ENCODE results near the gene FHDC1.

FHDC1 gene

DNA sequence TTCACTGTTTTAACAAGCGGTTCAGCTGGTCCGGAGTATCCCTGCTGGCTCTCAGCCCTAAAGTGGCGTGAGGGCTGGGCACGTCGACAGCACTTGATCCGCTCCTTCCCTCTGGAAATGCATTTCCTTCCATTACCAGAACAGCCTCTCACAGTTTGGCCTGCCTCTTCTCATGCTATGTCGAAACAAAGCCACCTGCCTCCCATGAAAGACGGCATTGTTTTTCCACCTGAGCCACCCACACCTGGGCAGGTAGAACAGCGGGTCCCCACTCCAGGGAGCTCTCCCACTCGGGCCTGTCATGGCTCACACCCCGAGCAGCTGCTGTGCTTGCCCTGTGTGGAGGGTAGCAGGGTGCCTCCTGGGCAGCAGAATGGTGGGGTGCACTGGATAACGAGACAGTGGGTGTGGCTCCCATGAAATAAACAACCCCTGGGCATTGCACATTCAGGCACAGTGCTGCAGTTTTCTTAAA is 86.2 kb downstream of the FHDC1 start:
- H3K4me3 ChIP-seq (ENCODE audit: low read depth, low read length), result no peak overlapping the region
- TF ChIP-seq, protein P1, sequence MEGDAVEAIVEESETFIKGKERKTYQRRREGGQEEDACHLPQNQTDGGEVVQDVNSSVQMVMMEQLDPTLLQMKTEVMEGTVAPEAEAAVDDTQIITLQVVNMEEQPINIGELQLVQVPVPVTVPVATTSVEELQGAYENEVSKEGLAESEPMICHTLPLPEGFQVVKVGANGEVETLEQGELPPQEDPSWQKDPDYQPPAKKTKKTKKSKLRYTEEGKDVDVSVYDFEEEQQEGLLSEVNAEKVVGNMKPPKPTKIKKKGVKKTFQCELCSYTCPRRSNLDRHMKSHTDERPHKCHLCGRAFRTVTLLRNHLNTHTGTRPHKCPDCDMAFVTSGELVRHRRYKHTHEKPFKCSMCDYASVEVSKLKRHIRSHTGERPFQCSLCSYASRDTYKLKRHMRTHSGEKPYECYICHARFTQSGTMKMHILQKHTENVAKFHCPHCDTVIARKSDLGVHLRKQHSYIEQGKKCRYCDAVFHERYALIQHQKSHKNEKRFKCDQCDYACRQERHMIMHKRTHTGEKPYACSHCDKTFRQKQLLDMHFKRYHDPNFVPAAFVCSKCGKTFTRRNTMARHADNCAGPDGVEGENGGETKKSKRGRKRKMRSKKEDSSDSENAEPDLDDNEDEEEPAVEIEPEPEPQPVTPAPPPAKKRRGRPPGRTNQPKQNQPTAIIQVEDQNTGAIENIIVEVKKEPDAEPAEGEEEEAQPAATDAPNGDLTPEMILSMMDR (IDR thresholded peaks at IDR 0.05; ENCODE audit: borderline replicate concordance, insufficient read depth, low read depth, low read length), result no peak

DNA sequence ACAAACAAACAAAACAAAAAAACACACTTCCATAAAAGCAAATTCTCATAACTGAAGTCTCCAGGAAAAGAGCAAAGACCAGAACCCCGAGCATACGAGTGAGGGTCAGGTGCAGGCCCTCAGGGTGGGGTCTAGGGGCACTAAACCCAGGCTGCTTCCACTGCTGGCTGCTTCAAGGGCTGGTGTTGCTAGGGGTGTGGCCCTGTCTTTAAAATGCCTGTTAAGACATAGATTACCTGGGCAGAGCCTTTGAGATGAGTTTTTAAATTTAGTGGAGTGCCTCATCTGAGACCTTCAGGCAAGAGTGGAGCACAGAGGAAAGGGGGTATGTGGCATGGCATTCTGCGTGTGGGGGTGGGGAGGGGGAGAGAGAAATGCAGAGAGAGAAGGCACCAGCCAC is 87.0 kb downstream of the FHDC1 start:
- TF ChIP-seq, protein P1 (IDR thresholded peaks at IDR 0.05; ENCODE audit: borderline replicate concordance, insufficient read depth, low read depth, low read length), result no peak
- H3K4me3 ChIP-seq (ENCODE audit: low read depth, low read length), result no peak overlapping the region

DNA sequence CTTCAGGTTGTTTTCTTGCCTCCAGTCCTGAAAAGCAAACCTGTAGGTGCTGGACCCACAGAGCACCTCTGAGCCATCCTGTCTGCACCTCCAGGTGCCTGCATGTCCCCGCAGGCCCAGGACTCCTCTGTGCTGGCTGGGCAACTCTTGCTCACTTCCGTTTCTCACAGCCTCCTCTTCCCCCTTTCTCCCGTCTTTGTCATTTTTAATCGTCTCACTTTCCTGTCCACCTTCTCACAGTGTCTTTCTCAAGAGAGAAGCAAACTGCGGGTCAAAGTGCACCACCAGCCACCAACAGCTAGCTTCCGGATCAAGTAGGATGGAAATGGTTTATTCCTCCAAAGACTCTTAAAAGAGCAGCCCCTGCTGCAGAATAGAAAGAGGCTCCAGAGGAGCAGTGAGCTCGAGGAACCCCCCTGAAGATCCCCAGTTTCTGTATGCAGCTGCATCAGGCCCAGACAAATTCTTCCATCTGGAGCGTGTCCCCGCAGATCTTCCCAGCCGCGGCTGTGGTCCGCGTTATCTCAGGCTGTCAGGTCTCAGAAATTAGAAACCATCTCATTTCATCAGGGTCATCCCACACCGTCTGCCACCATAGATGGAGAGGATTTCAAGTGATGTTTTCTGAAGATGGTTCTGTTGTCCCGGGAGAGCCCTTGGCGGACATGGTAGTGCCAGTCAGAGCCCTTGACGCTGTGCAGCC is 87.7 kb downstream of the FHDC1 start:
- TF ChIP-seq, protein P1 (IDR thresholded peaks at IDR 0.05; ENCODE audit: borderline replicate concordance, insufficient read depth, low read depth, low read length), result no peak
- no peak overlapping the region for H3K4me3 ChIP-seq (ENCODE audit: low read depth, low read length)

DNA sequence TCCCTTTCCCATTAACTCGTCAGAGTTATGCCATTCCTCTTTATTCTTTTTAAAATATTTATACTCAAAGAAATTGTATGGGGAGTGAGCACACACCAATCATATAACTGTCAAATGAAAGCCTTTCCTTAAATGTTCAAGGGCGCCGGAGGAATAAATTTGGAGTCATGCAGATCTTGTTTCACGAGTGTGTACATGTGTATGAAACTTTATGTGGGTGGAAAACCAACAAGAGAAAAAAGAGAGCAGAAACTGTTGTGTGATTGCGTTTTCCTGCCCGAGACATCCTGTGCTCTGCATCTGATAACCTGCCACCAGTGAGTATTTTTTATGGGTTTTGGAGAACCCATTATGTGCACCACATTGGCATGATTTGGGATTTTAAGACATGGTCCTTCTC is 88.3 kb downstream of the FHDC1 start:
- TF ChIP-seq, protein P1 (IDR thresholded peaks at IDR 0.05; ENCODE audit: borderline replicate concordance, insufficient read depth, low read depth, low read length), result no peak
- no peak overlapping the region for H3K4me3 ChIP-seq (ENCODE audit: low read depth, low read length)

DNA sequence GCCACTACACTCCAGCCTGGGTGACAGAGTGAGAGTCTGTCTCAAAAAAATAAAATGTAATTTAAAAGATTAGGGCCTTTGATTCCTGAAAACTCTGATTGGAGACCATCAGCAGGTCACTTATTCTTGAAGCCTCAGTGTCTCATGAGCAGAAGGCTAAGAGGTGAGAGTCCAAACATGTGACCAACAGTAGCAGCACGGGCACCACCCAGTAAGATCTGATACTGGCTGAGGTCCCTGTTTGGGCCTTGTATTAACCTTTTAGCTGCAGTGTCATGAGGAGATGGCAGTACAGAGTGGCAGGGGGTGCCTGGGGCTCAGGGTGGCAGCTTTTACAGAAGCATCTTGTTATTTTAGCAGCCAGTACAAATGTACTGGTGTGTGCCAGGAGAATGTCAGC is 89.3 kb downstream of the FHDC1 start:
- TF ChIP-seq, protein P1 (IDR thresholded peaks at IDR 0.05; ENCODE audit: borderline replicate concordance, insufficient read depth, low read depth, low read length), result no peak

DNA sequence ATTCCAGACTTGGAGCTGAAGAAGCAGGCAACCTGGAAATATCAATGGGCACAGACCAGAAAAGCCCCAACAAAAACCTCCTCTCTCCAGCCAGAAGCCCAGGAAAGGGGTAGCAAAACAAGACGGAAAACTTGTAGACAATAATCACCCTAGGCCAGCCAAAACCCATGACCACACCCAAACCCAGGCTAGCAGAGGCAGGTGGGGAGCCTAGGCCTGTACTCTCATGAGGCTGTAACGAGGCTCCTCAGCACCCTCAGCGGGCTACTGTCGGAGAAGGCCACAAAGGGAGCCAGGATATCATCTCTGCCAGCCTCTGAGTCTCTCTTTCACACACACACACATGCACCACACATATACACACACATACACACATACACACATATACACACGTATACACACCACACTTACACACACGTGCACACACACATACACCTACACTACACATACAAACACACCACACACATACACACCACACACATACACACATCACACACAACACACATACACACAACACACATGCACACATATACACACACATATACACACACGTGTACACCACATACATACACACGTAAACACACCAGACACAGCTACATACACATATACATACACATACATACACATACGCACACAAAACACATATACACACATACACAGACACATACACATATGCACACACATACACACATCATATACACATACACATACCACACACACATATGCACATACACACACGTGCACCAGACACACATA is 90.6 kb downstream of the FHDC1 start:
- no peak overlapping the region for H3K4me3 ChIP-seq (ENCODE audit: low read depth, low read length)
- TF ChIP-seq, protein P1 (IDR thresholded peaks at IDR 0.05; ENCODE audit: borderline replicate concordance, insufficient read depth, low read depth, low read length), result no peak

More for the DNA sequence above, 89.3 kb downstream of the FHDC1 start:
- H3K4me3 ChIP-seq (ENCODE audit: low read depth, low read length), result no peak overlapping the region

Measured in GM12875 (cell line).